ENCODE measurements around the gene IGFBP7. TPM values are rescaled to one million over a fixed set of nuclear protein-coding genes. Genes with fewer than 3 reads are reported as not detected.

Gene IGFBP7
- polyA plus RNA-seq, 5 donors = 261 to 353 (median 329) TPM

DNA sequence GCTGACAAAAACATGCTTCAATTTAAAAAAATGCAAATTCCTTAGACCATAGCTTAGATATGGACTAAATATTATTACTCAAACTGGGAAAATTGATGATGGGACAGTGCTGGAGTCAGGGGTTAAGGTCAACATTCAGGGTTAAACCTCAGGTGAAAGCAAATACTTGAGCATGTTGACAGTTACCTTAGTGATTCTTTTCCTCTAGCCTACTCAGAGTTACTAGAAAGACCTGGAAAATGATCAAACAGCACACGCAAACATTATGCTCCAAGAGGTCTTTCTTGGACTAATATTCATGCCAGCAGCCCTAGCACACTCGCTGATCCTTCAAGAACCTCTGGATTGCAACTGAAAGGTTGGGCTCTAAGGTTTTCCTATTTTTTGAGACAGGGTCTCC is 10.8 kb downstream of the IGFBP7 start:
- no peak for DNase-seq

DNA sequence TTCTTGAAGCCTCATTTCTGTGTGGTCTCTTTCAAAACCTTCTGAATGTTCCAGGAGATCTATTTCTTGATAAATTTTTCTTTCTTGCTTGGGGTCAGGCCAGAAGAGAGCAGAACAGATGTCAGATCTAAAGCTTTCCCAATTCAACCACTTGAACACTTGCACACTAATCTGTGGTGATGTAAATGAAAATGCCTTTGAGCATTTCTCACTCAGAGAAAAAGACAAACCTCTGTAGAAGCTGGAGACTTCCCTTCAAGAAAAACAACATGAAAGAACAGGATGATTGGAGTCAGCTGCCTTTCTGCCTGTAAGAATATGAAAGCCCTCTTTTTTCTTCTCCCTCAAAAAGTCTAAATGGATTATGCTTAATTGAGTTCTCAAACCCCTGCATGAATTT is 11.2 kb downstream of the IGFBP7 start:
- DNase-seq = no peak

DNA sequence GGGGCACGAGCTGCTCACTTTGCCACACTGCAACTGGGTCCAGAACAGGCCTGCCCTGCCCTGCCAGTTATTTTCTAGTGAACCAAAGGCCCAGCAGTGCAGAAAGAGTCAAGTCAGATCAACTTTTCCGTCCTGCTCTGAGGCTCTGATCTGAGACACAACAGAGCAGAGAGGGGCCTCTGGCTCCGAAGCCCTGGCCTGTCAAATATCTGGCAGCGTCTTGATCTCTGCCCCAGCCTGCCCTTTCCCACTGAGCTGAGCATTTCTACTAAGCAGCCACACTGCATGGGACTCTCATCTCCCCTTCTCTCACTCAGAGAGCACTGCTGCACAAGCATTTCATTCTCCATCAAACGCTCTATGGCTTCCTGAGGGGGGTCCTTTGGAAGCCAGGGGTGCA is 11.8 kb downstream of the IGFBP7 start:
- DNase-seq = no peak

DNA sequence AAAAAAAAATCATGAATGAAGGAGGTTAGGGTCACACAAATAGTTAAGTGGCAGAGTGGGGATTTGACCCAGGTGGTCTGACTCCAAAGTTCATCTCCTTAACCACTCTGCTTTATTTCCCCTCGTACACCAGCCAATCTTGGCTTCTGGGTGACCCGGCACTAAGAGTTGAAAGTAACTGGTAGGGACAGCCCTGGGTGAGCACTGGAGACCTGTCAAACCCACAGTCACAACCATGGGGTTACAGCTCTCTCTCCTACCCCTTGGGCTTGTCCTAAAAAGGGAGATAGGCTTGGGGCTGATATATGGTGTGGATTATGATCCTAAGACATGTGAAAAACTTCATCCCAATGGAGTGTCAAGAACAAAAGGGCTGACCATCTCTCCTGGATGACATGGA is 12.5 kb downstream of the IGFBP7 start:
- no peak for DNase-seq

DNA sequence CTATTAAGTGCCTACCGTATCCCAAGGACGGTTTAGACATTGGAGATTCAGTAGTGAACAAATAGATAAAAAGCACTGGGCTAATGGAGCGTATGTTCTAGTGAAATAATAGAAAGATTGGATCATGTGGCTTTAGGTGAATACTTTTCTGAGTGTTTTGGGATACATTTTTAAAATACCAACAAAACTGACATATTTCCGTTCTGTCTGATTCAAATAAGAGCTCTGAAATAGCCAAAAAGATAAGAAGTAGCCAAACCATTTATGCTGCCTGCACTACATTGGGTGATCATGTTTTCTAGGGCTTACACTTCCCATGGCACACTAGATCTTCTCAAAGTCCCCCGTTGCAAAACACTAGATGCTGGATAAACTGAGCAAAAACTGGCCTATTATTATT is 14.2 kb downstream of the IGFBP7 start:
- no peak for DNase-seq

DNA sequence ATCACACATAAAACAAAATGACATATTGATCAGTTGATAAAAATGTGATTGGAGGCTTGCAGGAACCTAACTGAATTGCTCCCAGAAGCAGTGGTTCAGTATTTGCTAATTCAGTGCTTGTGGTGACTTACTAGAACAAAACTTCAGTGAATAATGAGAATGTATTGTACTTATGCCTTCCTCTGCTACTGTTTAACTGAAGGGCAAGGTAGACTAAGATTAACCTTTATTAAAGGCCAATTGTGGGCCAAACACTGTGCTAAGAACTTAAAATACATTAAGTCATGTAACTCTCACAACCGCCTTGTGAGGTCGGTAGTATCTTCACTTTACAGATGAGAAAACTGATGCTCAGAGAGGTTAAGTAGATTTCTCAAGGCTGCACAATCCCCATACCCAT is 14.9 kb downstream of the IGFBP7 start:
- DNase-seq = no peak

DNA sequence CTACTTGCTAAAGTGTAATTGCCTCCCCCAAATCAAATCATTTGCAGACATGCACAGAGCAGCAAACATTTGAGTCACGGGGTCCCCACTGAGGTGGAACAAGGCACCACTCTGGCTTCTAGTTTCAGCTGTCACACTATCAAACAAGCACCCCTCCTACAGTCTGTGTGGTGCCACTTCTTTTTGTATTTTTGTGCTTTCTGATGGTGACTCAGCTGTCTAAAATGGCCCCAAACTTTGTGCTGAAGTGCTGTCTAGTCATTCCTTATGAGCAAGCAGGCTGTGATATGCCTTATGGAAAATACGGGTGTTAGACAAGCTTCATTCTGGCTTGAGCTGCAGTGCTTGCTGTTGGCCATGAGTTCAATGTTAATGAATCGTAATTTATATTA is 15.4 kb downstream of the IGFBP7 start:
- DNase-seq = no peak

DNA sequence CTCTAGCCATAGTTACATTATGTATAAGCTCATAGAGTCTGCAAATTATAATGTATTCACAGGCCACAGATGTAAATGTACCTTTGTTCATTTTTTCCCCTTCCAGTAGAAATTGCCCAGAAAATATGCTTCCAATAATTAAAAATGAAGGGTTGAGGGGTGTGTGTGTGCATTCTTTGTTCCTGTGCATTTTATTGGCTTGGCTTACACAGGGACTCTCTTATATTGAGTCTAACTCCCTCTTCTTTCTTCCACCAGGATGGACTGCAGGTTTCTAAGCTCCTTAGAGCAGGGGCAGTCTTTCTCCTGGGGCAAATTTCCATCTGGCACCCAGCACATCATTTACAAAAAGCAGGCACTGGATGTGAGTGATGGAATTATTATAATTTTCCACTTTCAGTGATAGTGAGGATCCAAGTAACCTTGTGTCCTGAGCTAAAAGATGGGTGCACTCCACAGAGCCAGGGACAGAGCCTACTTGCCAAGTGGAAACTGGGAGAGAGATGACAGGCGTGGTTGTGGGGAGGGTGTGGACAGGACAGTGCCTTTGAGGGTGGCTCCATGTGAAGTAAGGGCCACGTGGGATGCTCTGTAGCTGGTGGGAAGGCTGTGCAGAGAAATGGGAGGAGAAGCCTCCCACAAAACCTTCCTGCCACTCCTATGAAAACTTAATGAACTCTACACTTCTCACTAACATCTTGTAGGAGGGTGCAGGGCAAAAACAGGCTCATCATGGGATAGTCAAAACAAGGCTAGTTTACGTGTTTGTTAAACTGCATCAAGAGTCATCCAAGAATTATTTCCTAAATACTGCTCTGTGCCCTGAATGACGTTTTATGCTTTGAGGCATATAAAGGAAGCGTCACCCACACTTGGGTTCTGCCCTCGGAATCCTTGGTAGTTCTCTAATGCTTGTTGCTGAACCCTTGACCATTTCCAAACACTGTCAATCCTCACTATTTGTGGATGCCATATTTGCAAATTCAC is 16.0 kb downstream of the IGFBP7 start:
- no peak for DNase-seq

DNA sequence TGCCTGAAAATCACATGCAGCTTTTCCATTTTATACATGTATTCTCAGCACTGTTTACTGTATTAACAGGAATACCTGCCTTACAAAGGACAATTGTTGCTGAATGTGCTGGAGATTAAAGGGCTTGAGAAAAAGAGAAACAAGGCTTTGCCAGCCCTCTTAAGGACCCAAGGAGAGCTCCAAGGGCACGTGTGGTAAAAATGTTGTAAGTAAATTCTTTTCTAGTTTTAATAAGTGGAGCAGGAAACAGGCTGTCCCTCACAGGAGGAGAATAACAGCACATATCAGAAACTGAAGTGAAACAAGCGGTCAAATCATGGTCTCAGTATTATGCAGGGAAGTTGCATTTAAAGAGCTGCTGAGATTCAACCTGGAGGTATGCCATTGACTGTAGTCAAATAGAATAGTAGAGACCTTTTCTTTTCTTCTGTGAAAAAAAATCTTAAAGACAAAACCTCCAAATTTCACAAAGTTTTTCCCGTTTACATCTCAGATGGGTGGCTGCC is 18.5 kb downstream of the IGFBP7 start:
- DNase-seq = no peak

DNA sequence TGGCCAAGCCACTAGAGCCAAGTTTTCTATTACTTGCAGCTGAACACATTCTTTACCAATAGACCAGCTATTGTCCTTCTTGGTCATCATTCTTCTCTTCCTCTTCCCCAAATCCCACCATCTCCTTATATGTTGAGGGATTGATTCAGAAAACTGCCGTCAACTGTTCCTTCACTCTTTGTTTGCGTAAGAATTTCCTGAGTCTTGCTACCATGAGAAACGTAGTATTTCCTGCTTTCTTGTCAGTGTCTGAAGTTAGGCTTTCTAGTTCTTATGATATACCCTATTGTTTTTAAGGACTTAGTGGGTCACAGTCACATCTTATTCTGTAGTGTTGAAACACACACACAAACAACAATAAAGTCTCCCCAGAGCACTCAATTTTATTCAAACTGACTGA is 20.1 kb downstream of the IGFBP7 start:
- no peak for DNase-seq

DNA sequence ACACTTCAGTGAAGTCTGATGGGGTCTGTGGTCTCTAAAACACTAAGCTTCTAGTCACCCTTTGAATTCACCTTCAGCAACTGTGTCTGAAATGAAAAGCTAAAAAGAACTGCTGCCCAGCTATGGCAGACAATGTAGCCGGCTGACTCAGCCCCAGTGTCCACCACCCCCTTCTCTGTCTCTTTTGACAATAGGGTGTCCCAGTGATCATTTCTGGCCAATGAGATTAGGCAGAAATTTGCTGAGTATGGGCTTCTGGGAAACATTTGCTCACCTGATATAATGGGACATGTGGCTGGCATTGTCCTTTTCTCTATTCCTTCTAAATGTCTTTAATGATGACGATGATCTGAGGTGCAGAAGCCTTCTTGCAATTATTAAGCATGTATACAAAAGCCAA is 20.6 kb downstream of the IGFBP7 start:
- no peak for DNase-seq

DNA sequence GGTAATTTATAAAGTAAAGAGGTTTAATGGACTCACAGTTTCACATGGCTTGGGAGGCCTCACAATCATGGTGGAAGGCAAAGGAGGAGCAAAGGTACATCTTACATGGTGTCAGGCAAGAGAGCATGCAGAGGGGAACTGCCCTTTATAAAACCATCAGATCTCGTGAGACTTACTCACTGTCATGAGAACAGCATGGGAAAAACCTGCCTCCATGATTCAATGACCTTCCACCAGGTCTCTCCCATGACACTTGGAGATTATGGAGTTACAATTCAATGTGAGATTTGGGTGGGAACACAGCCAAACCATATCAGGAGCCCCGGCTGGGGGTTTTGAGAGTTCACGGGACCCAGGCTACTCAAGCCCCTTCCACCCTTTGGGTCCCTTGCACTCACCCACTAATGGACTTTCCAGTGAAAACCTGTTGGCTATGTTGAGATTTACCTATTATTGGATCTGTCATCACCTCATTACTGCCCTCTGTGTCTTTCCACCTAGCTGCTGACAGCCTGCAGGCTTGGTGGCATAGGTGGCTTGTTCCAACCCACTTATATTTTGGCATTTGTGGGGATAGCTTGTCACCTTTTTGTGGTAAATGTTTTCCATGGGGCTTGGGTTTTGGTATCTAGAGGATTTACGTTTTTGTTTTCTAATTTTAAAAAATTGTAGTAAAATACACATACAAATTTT is 24.0 kb downstream of the IGFBP7 start:
- DNase-seq = no peak

DNA sequence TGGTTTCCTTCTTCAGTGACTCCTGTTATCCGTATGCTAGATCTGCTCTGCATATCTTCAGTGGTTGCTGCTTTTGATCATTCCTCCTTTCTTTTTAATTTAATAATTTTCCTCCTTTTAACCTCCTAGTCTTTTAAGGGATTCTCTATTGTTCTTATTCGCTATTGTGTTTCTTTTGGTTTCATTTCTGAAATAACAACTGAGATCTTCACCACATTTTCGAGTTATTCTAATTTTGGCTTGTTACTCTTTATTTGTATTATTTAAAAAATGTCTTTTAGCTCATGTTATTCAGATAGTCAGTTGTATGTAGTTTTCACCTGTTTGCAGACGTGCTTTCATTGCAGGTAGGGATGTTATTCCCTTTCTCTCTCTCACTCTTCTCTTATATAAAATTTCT is 24.9 kb downstream of the IGFBP7 start:
- DNase-seq = no peak

DNA sequence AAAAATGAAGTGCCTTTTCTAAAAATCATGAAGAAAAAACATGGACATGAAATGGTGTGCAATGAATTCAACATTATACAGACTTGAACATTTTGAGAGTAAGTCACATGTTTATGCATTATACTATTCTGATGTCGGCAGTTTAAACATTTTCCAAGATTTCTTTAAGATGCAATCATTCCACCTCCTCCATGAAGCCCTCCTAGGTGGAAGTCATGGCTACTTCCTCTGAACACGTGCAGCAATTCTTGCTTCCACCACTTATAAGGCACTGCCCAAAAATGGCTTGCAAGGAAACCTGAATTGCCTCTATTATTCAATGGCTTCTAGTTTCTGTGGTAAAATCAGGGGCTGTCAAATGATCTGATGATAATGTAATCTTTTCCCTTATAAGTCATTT is 25.8 kb downstream of the IGFBP7 start:
- DNase-seq = no peak

DNA sequence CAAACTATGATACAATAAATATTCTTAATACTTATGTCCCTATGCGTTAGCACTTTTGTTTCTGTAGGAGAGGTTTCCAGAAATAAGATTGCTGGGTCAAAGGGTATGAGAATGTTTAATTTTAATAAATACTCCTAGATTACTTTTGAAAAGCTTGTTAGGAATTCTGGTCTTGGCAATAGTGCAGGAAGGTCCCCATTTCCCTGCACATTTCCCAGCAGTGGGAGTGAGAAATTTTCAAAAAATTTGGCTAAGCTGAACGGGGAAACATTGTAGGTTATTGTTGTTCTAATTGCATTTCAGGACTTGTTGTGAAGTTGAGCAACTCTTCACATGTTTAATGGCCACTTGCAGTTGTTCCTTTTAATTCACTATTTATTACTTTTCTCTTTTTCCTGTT is 27.1 kb downstream of the IGFBP7 start:
- no peak for DNase-seq

DNA sequence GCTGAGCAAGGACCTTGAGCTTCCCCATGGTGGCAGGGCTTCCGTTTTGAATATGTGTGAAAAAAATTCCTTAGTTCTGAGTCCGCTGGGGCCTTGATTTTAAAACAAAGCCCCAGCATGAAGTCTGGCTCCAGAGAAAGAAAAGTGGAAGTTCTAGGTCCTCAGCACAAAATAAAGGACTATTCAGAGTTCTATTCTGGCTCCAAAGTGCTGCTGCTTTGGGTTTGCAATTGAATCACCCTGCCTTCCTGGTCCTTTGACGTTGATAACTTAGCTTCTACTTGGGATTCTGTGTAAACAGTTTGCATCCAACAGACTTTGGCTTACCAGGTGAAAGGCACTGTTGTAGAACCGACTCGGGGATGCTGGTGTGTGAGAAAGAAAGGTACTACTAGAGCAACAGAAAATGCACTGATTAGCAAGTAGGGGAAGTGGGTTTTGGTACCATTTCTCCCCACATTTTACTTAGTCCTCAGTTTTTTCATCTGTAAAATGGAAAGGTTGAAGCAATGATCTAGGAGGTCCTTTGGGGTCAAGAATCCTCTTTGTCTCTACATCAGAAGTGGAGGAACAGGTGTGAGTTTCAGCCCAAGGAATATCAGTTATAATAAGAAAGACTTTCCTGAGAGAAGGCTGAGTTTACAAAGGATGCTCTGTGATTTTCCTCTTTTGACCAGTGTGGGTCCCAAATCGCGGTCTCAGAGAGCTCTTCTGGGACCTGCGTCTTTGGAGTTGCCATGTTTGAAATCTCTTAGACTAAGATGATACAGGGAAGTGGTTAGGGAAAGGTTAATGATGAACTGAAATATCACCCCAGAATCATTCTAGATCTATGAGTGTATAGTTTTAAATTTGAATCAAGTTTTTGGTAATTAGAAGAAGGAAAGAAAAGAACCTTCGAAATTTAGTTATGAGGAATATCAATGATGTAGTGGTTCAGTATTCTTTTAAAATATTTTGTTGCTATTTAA is 28.2 kb downstream of the IGFBP7 start:
- no peak for DNase-seq

DNA sequence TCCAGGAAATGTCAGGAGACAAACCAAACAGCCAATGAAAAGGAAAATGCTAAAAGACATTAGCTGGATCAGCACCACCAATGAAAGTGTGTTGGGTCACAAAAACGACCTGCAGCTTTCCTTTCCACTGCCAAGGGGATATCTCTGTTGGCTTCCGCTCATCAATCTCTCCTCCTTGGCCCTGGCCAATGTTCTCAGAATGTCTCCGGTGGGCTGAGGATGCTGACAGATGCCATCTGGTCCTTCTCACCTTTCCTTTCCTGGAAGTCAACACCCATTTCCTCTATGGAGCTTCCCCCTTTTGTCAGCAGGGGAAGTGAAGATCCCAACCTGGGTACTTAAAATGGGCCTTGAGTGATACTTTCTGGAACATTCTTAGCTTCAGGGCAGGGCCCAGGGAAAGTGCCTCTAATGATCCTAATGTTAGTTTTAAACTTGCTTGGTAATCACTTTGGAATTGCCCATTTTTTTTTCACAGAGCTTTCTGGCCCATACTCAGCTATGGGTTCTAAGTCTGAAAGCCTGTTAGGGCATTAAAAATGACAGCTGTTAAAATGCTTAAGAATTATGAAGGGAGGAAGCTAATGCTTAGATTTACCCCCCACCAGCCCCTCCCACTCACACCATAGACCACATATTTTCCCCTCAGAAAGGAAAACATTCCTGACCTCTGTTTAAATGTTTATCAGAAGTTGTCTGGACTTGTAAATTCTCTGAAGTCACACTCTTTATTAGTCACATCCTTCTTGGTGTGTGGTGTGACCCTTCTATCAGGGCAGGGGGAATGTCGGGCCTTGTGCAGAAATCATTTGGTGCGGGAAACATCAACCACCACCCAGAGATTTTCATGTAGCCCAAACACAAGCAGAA is 29.2 kb downstream of the IGFBP7 start:
- no peak for DNase-seq

DNA sequence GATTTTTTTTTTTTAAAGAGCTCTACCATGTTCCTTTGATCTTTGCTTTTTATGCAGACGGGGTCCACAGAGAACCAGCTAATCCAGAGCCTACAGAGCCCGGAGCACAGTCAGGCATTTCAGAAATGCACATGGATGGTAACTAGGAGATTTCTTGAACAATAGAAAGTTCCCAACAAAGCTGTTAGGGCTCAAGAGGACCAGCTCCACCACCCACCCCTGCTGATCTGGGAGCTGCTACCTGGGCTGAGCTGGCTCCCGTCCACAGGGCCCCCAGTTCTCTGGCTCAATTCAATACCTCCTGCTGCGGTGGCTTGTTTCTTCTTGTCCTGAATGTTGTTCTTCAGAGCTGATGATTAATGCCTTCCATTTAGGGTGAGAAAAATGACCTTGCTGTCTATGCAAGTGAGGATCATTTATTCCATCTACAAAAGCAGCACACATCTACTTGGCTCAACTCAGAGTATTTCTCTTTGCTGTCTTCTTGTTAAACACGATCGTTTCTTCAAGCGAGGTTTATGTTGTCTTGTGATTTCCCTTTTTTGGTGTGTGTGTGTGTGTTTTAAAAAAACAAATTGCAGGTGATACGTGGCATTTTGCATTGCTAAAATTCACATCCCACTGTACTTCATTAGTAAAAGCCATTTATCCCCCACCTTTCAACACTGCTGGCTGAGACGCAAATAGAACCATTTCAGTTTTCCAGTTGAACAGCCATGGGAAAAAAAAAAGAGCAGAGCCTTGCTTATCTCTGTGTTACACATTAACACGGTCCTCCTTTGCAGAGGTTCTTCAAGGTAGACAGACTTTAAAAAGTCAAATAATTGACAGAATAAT is 31.3 kb downstream of the IGFBP7 start:
- no peak for DNase-seq

DNA sequence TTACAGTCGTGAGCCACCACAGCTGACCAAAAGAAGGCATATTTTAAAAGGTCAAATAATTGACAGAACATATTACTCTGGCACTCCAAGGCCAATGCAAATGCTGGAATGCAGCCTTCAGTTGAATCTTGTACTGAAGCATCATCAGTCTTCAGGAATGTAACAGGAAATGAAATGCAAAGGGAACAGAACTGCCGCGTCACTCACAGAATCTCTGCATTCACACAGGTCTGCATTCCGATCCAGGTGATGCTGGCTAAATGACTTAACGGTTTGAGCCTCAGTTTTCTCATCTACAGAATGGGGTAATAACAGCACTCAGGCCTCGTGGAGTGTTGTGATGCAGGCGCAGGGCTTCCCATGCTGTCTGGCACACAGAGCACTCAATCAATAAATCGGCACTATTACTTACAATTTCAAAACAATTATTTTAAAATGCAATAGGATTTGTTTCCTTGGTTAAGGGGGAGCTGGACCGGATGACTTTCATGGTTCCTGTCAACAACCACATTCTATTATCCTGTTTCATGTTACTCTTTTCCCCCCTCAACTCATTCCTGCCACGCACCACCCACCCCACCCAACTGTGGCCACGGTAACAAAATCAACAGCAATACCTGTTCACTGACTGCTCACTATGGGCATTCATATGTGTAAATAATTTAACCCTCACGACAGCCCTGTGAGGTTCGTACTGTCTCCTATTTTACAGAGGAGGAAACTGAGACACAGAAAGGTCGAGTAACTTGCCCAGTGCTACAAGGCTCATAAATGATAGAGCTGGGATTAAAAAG is 32.4 kb downstream of the IGFBP7 start:
- DNase-seq = no peak
